GM23248 (cell line): ENCODE data around the gene CCBE1.

Experiments used
- EZH2 ChIP-seq: fragments of 200-600 bp; sonication (generic); IDR thresholded peaks from 2 replicates; pipeline ENCODE4 v1.6.1; 2018; ENCODE audit warnings: antibody characterized with exemption, mild to moderate bottlenecking; ENCODE audit not compliant: insufficient read depth, poor library complexity, severe bottlenecking
- EZH2phosphoT487 ChIP-seq: fragments of 200-600 bp; sonication (generic); IDR thresholded peaks from 2 replicates; pipeline ENCODE4 v1.6.1; 2018; ENCODE audit warnings: antibody characterized with exemption, moderate library complexity, mild to moderate bottlenecking, low read depth; ENCODE audit not compliant: insufficient read depth

DNA sequence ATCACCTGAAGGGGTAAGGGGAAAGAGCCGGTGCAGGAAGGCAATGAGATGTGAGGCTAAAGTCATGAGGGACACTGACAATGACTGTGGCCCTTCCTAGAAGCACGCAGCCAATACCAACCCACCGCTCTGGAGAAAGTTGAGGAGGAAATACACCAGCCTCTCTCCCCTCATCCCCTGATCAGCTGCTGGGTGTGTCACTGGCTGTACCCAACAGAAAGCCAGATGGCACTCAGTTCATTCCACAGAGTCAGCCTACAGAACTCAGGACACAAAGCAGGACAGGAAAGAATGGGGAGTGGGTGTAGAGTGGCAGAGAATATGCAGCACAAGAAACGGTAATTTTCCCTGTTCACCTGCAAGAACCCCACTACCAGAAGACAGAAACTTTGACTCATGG is 29.7 kb downstream of the CCBE1 start:
- no peak for TF ChIP-seq EZH2phosphoT487
- TF ChIP-seq EZH2 = no peak
